ENCODE measurements around the gene ETS1.

The ETS1 gene

GRCh38 chr11:128477811-128478210 lies 109.5 kb downstream of the ETS1 start:
- Histone ChIP-seq H3K36me3 (ENCODE audit: control insufficient read depth in 1 of 2, insufficient read depth in 2 of 2, low read length in 2 of 2) (peaks cover 8 to 20% of the 10 kb centered on the region in 2 donors), H3K4me3 (ENCODE audit: low read depth in 1 of 2, low read length in 2 of 2) (no peak overlapping the region), H3K4me1 (ENCODE audit: control insufficient read depth in 1 of 2, insufficient read depth in 2 of 2, low read length in 2 of 2) (peaks cover 51 to 78% of the 10 kb centered on the region in 2 donors), H3K9me3 (ENCODE audit: control insufficient read depth in 1 of 2, low read length in 2 of 2) (no peaks in the 10 kb centered on the region), H3K27me3 (ENCODE audit: control insufficient read depth in 1 of 2, insufficient read depth in 2 of 2, low read length in 2 of 2) (no peaks in the 10 kb centered on the region), H3K27ac (ENCODE audit: low read depth, low read length) (no peak overlapping the region), H3K9ac (ENCODE audit: low read depth in 1 of 2, low read length in 2 of 2) (no peak overlapping the region)

GRCh38 chr11:128477278-128477677 lies 110.1 kb downstream of the ETS1 start:
- peak overlapping the region in 1 of 2 donors; percentile 25 for H3K9ac ChIP-seq (ENCODE audit: low read depth in 1 of 2, low read length in 2 of 2)
- H3K9me3 ChIP-seq (ENCODE audit: control insufficient read depth in 1 of 2, low read length in 2 of 2), result no peaks in the 10 kb centered on the region
- H3K27ac ChIP-seq (ENCODE audit: low read depth, low read length), result peak overlapping the region; percentile 15
- no peak overlapping the region for H3K4me3 ChIP-seq (ENCODE audit: low read depth in 1 of 2, low read length in 2 of 2)
- no peaks in the 10 kb centered on the region for H3K27me3 ChIP-seq (ENCODE audit: control insufficient read depth in 1 of 2, insufficient read depth in 2 of 2, low read length in 2 of 2)
- peaks cover 8 to 20% of the 10 kb centered on the region in 2 donors for H3K36me3 ChIP-seq (ENCODE audit: control insufficient read depth in 1 of 2, insufficient read depth in 2 of 2, low read length in 2 of 2)
- H3K4me1 ChIP-seq (ENCODE audit: control insufficient read depth in 1 of 2, insufficient read depth in 2 of 2, low read length in 2 of 2), result peaks cover 57 to 78% of the 10 kb centered on the region in 2 donors

- no peaks in the 10 kb centered on the region for H3K27me3 ChIP-seq (ENCODE audit: control insufficient read depth in 1 of 2, insufficient read depth in 2 of 2, low read length in 2 of 2)
- H3K9me3 ChIP-seq (ENCODE audit: control insufficient read depth in 1 of 2, low read length in 2 of 2), result no peaks in the 10 kb centered on the region
- H3K27ac ChIP-seq (ENCODE audit: low read depth, low read length), result no peak overlapping the region
- H3K4me3 ChIP-seq (ENCODE audit: low read depth in 1 of 2, low read length in 2 of 2), result no peak overlapping the region
- H3K36me3 ChIP-seq (ENCODE audit: control insufficient read depth in 1 of 2, insufficient read depth in 2 of 2, low read length in 2 of 2), result peaks cover 8 to 20% of the 10 kb centered on the region in 2 donors
- H3K4me1 ChIP-seq (ENCODE audit: control insufficient read depth in 1 of 2, insufficient read depth in 2 of 2, low read length in 2 of 2), result peaks cover 62 to 81% of the 10 kb centered on the region in 2 donors
- peak overlapping the region in 1 of 2 donors; percentile 25 for H3K9ac ChIP-seq (ENCODE audit: low read depth in 1 of 2, low read length in 2 of 2)
Measured at GRCh38 chr11:128476729-128477128, 110.6 kb downstream of the ETS1 start.

GRCh38 chr11:128476049-128476448 lies 111.3 kb downstream of the ETS1 start:
- Histone ChIP-seq H3K9ac (ENCODE audit: low read depth in 1 of 2, low read length in 2 of 2) (no peak overlapping the region), H3K36me3 (ENCODE audit: control insufficient read depth in 1 of 2, insufficient read depth in 2 of 2, low read length in 2 of 2) (peaks cover 8 to 20% of the 10 kb centered on the region in 2 donors), H3K4me3 (ENCODE audit: low read depth in 1 of 2, low read length in 2 of 2) (peak overlapping the region; percentile 7 to 13), H3K27ac (ENCODE audit: low read depth, low read length) (no peak overlapping the region), H3K27me3 (ENCODE audit: control insufficient read depth in 1 of 2, insufficient read depth in 2 of 2, low read length in 2 of 2) (no peaks in the 10 kb centered on the region), H3K9me3 (ENCODE audit: control insufficient read depth in 1 of 2, low read length in 2 of 2) (no peaks in the 10 kb centered on the region), H3K4me1 (ENCODE audit: control insufficient read depth in 1 of 2, insufficient read depth in 2 of 2, low read length in 2 of 2) (peaks cover 69 to 81% of the 10 kb centered on the region in 2 donors)

GRCh38 chr11:128474036-128474874 lies 113.1 kb downstream of the ETS1 start:
- Histone ChIP-seq H3K9ac (ENCODE audit: low read depth in 1 of 2, low read length in 2 of 2) (peak overlapping the region in 1 of 2 donors; percentile 14), H3K27ac (ENCODE audit: low read depth, low read length) (no peak overlapping the region), H3K9me3 (ENCODE audit: control insufficient read depth in 1 of 2, low read length in 2 of 2) (no peaks in the 10 kb centered on the region), H3K4me3 (ENCODE audit: low read depth in 1 of 2, low read length in 2 of 2) (no peak overlapping the region), H3K4me1 (ENCODE audit: control insufficient read depth in 1 of 2, insufficient read depth in 2 of 2, low read length in 2 of 2) (peaks cover 75 to 88% of the 10 kb centered on the region in 2 donors), H3K27me3 (ENCODE audit: control insufficient read depth in 1 of 2, insufficient read depth in 2 of 2, low read length in 2 of 2) (no peaks in the 10 kb centered on the region), H3K36me3 (ENCODE audit: control insufficient read depth in 1 of 2, insufficient read depth in 2 of 2, low read length in 2 of 2) (peaks cover 1 to 10% of the 10 kb centered on the region in 2 donors)

GRCh38 chr11:128473636-128474035 lies 113.7 kb downstream of the ETS1 start:
- peaks cover 72 to 88% of the 10 kb centered on the region in 2 donors for H3K4me1 ChIP-seq (ENCODE audit: control insufficient read depth in 1 of 2, insufficient read depth in 2 of 2, low read length in 2 of 2)
- peak overlapping the region in 1 of 2 donors; percentile 3 for H3K9ac ChIP-seq (ENCODE audit: low read depth in 1 of 2, low read length in 2 of 2)
- H3K27me3 ChIP-seq (ENCODE audit: control insufficient read depth in 1 of 2, insufficient read depth in 2 of 2, low read length in 2 of 2), result no peaks in the 10 kb centered on the region
- peaks cover 0 to 8% of the 10 kb centered on the region in 2 donors for H3K36me3 ChIP-seq (ENCODE audit: control insufficient read depth in 1 of 2, insufficient read depth in 2 of 2, low read length in 2 of 2)
- no peak overlapping the region for H3K27ac ChIP-seq (ENCODE audit: low read depth, low read length)
- H3K4me3 ChIP-seq (ENCODE audit: low read depth in 1 of 2, low read length in 2 of 2), result no peak overlapping the region
- H3K9me3 ChIP-seq (ENCODE audit: control insufficient read depth in 1 of 2, low read length in 2 of 2), result no peaks in the 10 kb centered on the region

GRCh38 chr11:128472128-128473089 lies 114.9 kb downstream of the ETS1 start:
- Histone ChIP-seq H3K27me3 (ENCODE audit: control insufficient read depth in 1 of 2, insufficient read depth in 2 of 2, low read length in 2 of 2) (no peaks in the 10 kb centered on the region), H3K4me1 (ENCODE audit: control insufficient read depth in 1 of 2, insufficient read depth in 2 of 2, low read length in 2 of 2) (peaks cover 83 to 90% of the 10 kb centered on the region in 2 donors), H3K36me3 (ENCODE audit: control insufficient read depth in 1 of 2, insufficient read depth in 2 of 2, low read length in 2 of 2) (peaks cover 0 to 10% of the 10 kb centered on the region in 2 donors), H3K9ac (ENCODE audit: low read depth in 1 of 2, low read length in 2 of 2) (peak overlapping the region; percentile 22 to 25), H3K9me3 (ENCODE audit: control insufficient read depth in 1 of 2, low read length in 2 of 2) (no peaks in the 10 kb centered on the region), H3K27ac (ENCODE audit: low read depth, low read length) (peak overlapping the region; percentile 6), H3K4me3 (ENCODE audit: low read depth in 1 of 2, low read length in 2 of 2) (peak overlapping the region; percentile 11 to 26)

- Histone ChIP-seq H3K4me1 (ENCODE audit: control insufficient read depth in 1 of 2, insufficient read depth in 2 of 2, low read length in 2 of 2) (peaks cover 86 to 88% of the 10 kb centered on the region in 2 donors), H3K36me3 (ENCODE audit: control insufficient read depth in 1 of 2, insufficient read depth in 2 of 2, low read length in 2 of 2) (peaks cover 0 to 5% of the 10 kb centered on the region in 2 donors), H3K27ac (ENCODE audit: low read depth, low read length) (no peak overlapping the region), H3K9ac (ENCODE audit: low read depth in 1 of 2, low read length in 2 of 2) (peak overlapping the region in 1 of 2 donors; percentile 40), H3K27me3 (ENCODE audit: control insufficient read depth in 1 of 2, insufficient read depth in 2 of 2, low read length in 2 of 2) (no peaks in the 10 kb centered on the region), H3K9me3 (ENCODE audit: control insufficient read depth in 1 of 2, low read length in 2 of 2) (no peaks in the 10 kb centered on the region), H3K4me3 (ENCODE audit: low read depth in 1 of 2, low read length in 2 of 2) (no peak overlapping the region)
Measured at GRCh38 chr11:128471138-128471661, 116.2 kb downstream of the ETS1 start.

GRCh38 chr11:128470081-128470480 lies 117.3 kb downstream of the ETS1 start:
- Histone ChIP-seq H3K27me3 (ENCODE audit: control insufficient read depth in 1 of 2, insufficient read depth in 2 of 2, low read length in 2 of 2) (no peaks in the 10 kb centered on the region), H3K9me3 (ENCODE audit: control insufficient read depth in 1 of 2, low read length in 2 of 2) (no peaks in the 10 kb centered on the region), H3K36me3 (ENCODE audit: control insufficient read depth in 1 of 2, insufficient read depth in 2 of 2, low read length in 2 of 2) (peaks cover 0 to 12% of the 10 kb centered on the region in 2 donors), H3K9ac (ENCODE audit: low read depth in 1 of 2, low read length in 2 of 2) (no peak overlapping the region), H3K4me1 (ENCODE audit: control insufficient read depth in 1 of 2, insufficient read depth in 2 of 2, low read length in 2 of 2) (peaks cover 75 to 80% of the 10 kb centered on the region in 2 donors), H3K27ac (ENCODE audit: low read depth, low read length) (no peak overlapping the region), H3K4me3 (ENCODE audit: low read depth in 1 of 2, low read length in 2 of 2) (no peak overlapping the region)
